ENCODE data around the gene HYPK. TPM values are rescaled to one million over a fixed set of nuclear protein-coding genes. Genes with fewer than 3 reads are reported as not detected.
"Not testable (repeated sequence)": the region's sequence is repeated elsewhere in the genome, so short reads cannot be mapped to it uniquely, and the experiment has no call there.

HYPK gene
- total RNA-seq, 1 donor from 2014 or later = 33.8 TPM

DNA sequence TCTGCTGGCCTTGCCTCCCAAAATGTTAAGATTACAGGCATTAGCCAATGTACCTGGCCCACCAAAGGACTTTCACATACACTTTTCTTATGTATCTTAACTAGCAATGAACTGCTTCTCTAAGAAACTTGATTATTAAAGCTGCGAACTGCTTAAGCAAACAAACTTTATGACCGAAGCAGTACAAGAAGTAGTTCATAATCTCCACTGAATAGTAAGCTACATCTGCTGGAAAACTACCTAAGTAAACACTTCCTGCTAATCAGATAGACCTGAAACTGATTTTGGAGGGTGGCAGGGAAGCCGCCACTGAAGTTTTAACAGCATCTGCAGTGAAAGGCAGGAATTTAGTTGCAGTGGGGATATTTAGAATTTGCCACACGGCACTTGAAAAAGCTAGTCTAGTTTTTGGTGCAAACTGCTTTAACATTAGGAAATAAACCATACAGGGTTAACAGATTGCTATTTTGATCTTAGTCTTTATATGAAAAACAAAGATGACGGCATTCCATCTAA lies 8.1 kb downstream of the HYPK start:
- H3K4me1 Mint-ChIP-seq = peaks cover 11% of the 10 kb centered on the region
- no peak for DNase-seq
- peaks cover 73% of the 10 kb centered on the region for H3K36me3 Mint-ChIP-seq (ENCODE audit: low read depth)
- no peaks in the 10 kb centered on the region for H3K9me3 Mint-ChIP-seq
- no peak overlapping the region for H3K4me3 Mint-ChIP-seq
- no peaks in the 10 kb centered on the region for H3K27me3 Mint-ChIP-seq
- no peak overlapping the region for H3K27ac Mint-ChIP-seq
- intact Hi-C loops (cut with micrococcal nuclease) = loop anchor here (10.0 kb wide), 1 partner anchor 624 kb away; the partner anchor contains the start of gene CCNDBP1

DNA sequence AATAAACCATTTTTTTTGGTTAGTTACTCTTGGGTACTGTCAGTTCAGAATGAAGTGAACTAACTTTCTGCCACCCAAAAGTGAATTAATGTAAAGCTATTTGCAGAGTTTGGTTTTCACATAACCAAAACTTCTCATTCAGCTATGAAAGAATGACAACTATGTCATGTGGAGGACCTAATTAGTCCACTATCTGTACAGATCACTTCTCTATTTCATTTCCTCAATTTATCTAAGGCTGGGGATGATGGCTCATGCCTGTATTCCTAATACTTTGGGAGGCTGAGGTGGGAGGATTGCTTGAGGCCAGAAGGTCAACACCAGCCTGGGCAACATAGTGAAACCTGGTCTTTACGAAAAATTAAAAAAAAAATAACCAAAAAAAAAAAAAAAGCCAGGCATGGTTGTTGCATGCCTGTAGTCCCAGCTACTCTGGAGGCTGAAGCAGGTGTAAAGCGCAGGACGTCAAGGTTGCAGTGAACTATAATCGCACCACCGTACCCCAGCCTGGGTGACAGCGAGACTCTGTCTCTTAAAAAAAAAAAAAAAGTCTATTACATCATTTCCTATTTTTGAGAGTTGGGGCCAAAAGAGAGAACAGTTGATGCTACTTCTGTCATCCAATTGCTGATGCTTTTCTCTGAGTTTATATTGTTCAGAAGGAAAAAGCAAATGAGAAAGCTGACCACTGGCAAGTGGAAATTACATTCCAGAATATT lies 8.7 kb downstream of the HYPK start:
- Mint-ChIP-seq H3K27ac (no peak overlapping the region), H3K9me3 (no peaks in the 10 kb centered on the region), H3K27me3 (no peaks in the 10 kb centered on the region), H3K36me3 (ENCODE audit: low read depth) (peaks cover 76% of the 10 kb centered on the region), H3K4me1 (peaks cover 11% of the 10 kb centered on the region), H3K4me3 (no peak overlapping the region)
- intact Hi-C loops (cut with micrococcal nuclease) = loop anchor here (10.0 kb wide), 1 partner anchor 624 kb away; the partner anchor contains the start of gene CCNDBP1
- DNase-seq = no peak

DNA sequence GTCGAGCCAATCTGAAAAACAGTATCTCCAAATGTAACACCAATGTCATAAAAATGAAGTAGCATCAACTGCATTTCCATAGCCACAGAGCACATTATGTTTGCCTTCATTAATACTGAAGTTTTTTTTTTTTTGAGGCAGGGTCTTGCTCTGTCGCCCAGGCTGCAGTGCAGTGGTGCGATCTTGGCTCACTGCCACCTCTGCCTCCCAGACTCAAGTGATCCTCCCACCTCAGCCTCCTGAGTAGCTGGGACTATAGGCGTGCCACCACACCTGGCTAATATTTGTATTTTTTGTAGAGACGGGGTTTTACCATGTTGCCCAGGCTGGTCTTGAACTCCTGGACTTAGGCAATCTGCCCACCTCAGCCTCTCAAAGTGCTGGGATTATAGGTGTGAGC lies 14.7 kb downstream of the HYPK start:
- H3K9me3 Mint-ChIP-seq; intact Hi-C loops (cut with micrococcal nuclease); H3K27me3 Mint-ChIP-seq; DNase-seq; H3K4me3 Mint-ChIP-seq: not testable (repeated sequence)
- peak overlapping the region; percentile 10 for H3K27ac Mint-ChIP-seq
- peaks cover 12% of the 10 kb centered on the region for H3K4me1 Mint-ChIP-seq
- peaks cover 55% of the 10 kb centered on the region for H3K36me3 Mint-ChIP-seq (ENCODE audit: low read depth)

DNA sequence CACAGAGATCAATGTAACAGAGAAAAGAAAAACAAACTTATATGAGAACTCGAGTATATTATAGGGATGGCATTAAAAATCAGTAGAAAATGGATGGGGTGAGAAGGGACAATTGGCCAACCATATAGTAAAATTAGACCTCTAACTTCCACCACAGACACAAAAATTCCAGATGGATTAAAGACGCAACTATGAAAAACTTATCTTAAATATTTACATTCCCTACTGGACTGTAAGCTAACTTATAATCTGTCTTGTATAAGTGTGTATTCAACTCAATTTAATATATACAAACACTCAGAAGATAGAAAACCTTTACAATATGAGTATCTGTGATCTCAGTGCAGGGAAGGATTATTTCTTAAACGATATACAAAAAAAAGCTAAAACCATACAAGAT lies 21.1 kb downstream of the HYPK start:
- H3K36me3 Mint-ChIP-seq (ENCODE audit: low read depth) = peaks cover 21% of the 10 kb centered on the region
- DNase-seq = no peak
- H3K27ac Mint-ChIP-seq = peak overlapping the region; percentile 61
- peak overlapping the region; percentile 51 for H3K4me3 Mint-ChIP-seq
- no peaks in the 10 kb centered on the region for H3K27me3 Mint-ChIP-seq
- H3K4me1 Mint-ChIP-seq = peaks cover 29% of the 10 kb centered on the region
- intact Hi-C loops (cut with micrococcal nuclease) = loop anchor here (10.0 kb wide), 2 partner anchors 723 to 903 kb away; no protein-coding TSS in a partner anchor
- H3K9me3 Mint-ChIP-seq = peaks cover 5% of the 10 kb centered on the region

DNA sequence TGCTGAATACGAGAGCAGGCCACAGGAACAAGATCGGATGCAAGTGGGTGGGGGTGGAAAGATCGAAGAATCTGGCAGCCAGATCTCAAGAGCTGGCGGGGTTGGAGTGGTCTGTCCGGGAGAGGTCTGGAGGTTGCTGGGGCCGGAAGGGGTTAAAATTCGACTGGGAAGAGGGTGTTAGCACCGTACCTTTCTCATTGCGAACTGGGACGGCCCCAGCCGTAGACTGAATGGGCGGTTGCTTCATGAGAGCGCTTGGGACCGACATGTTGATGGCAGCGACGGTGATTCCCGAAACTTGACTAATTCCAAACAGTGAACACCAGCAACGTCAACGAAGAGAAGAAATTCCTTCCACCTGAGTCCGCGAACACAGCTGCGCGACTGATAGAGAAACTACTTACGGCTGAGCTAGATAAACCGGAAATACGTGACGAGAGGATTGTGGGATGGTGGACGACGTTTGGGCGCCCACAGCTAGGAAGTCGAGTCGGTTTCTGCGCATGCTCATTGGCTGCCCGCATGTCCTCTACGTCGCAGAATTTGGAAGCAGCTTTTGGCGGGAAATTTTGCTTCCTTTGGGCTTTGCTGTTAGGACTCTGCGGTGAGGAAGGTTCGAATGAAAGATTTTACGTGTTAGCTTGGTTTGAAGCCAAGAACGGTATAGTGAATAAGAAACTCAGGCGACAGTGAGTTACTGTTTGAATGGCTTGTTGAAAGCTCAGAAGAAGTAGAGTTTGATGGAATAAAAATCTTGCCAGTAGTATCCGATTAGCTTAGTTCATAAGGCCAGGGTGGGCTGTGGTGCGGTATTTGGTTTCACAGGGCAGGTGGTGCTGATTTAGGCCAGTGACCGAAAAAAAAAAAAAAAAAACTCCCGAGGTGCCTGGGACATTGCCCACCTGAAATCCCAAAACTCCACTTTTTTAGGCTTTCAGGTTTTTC lies 24.2 kb downstream of the HYPK start, which contains the start of gene MFAP1:
TSS of gene MFAP1 (minus strand) at position 389 of the 945 bp plus-strand sequence. CDS start at position 268, 121 bp downstream.
- H3K36me3 Mint-ChIP-seq (ENCODE audit: low read depth) = peaks cover 33% of the 10 kb centered on the region
- peak; percentile 97 for DNase-seq
- H3K4me1 Mint-ChIP-seq = peaks cover 38% of the 10 kb centered on the region
- no peaks in the 10 kb centered on the region for H3K27me3 Mint-ChIP-seq
- H3K27ac Mint-ChIP-seq = peak within 1 kb of the TSS; percentile 98
- intact Hi-C loops (cut with micrococcal nuclease) = loop anchor here (1.0 to 10.0 kb wide), 4 partner anchors 24 to 900 kb away; partner anchors contain the start of genes HYPK and SERINC4
- peak within 1 kb of the TSS; percentile 92 for H3K4me3 Mint-ChIP-seq
- H3K9me3 Mint-ChIP-seq = peaks cover 5% of the 10 kb centered on the region

DNA sequence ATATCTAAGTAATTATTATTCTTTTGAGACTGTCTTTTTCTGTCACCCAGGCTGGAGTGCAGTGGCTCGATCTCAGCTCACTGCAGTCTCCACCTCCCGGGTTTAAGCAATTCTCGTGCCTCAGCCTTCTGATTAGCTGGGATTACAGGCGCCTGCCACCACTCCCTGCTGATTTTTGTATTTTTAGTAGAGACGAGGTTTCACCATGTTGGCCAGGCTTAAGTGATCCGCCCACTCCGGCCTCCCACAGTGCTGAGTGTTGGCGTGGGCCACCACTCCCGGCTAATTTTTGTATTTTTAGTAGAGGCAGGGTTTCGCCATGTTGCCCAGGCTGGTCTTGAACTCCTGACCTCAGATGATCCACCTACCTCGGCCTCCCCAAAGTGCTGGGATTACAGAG lies 24.9 kb downstream of the HYPK start:
- not testable (repeated sequence) for H3K4me3 Mint-ChIP-seq, H3K9me3 Mint-ChIP-seq, H3K27me3 Mint-ChIP-seq
- H3K4me1 Mint-ChIP-seq = peaks cover 42% of the 10 kb centered on the region
- peaks cover 36% of the 10 kb centered on the region for H3K36me3 Mint-ChIP-seq (ENCODE audit: low read depth)
- intact Hi-C loops (cut with micrococcal nuclease) = loop anchor here (10.0 kb wide), 2 partner anchors 719 to 899 kb away; no protein-coding TSS in a partner anchor
- peak; percentile 65 for DNase-seq
- peak overlapping the region; percentile 29 for H3K27ac Mint-ChIP-seq

DNA sequence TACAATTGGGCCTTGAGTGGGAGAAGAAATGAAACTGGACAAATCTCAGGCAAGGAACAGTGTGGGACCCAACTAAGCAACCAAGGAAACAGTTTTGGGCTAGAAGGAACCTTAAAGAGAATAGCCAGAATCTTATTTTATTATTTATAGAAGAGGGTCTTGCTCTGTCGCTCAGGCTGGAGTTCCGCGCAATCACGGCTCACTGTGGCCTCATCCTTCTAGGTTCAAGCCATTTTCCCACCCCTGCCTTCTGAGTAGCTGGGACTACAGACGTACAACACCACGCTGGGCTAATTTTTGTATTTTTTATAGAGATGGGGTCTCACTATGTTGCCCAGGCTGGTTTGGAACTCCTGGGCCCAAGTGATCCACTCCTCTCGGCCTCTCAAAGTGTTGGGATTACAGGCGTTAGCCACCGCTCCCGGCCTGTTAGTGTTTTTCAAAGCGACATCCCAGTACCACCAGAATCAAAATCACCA lies 25.7 kb downstream of the HYPK start:
- peaks cover 5% of the 10 kb centered on the region for H3K9me3 Mint-ChIP-seq

DNA sequence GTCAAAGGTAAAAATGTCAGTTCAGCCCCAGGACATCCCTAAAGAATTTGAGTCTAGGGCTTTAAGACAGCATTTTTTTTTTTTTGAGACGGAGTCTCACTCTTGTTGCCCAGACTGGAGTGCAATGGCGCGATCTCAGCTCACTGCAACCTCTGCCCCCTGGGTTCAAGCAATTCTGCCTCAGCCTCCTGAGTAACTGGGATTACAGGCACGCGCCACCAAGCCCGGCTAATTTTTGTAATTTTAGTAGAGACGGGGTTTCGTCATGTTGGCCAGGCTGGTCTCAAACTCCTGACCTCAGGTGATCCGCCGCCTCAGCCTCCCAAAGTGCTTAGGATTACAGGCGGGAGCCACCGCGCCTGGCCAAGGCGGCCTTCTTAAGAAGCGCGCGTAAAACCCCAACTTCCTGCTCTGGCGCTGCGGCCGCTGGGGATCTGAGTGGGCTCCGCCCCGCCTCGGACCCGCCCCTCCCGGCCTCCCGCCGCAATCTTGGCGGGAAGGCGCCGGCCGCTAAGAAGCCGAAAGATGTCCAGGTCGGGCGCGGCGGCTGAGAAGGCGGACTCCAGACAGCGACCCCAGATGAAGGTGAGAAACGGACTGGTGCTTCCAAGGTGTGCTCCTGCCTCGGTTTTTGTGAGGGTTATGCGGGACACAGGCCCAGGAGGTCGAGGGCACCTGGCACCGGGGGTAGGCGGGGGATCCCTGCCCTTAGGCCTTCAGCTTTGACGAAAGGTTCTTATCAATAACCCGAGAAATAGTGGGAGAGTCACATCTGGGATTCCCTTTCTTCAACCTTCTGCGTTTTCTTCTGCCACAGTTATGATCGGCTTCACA lies 26.3 kb downstream of the HYPK start, which contains the start of gene WDR76:
TSS of gene WDR76 (plus strand) at position 495 of the 834 bp plus-strand sequence. CDS start at position 526, 31 bp downstream.
- DNase-seq = peak; percentile 95
- H3K9me3 Mint-ChIP-seq = peaks cover 5% of the 10 kb centered on the region
- H3K27me3 Mint-ChIP-seq = no peaks in the 10 kb centered on the region
- H3K27ac Mint-ChIP-seq = peak within 1 kb of the TSS; percentile 92
- intact Hi-C loops (cut with micrococcal nuclease) = loop anchor here (2.0 to 10.0 kb wide), 4 partner anchors 34 to 898 kb away; partner anchors contain the start of gene SERF2
- H3K4me3 Mint-ChIP-seq = peak within 1 kb of the TSS; percentile 90
- peaks cover 37% of the 10 kb centered on the region for H3K36me3 Mint-ChIP-seq (ENCODE audit: low read depth)
- peaks cover 42% of the 10 kb centered on the region for H3K4me1 Mint-ChIP-seq

More for the DNA sequence above, 25.7 kb downstream of the HYPK start:
- peaks cover 44% of the 10 kb centered on the region for H3K4me1 Mint-ChIP-seq
- H3K36me3 Mint-ChIP-seq (ENCODE audit: low read depth) = peaks cover 39% of the 10 kb centered on the region
- DNase-seq = no peak
- intact Hi-C loops (cut with micrococcal nuclease) = loop anchor here (2.0 to 10.0 kb wide), 4 partner anchors 33 to 899 kb away; partner anchors contain the start of gene SERF2
- H3K4me3 Mint-ChIP-seq = peak overlapping the region; percentile 90
- H3K27ac Mint-ChIP-seq = peak overlapping the region; percentile 92
- no peaks in the 10 kb centered on the region for H3K27me3 Mint-ChIP-seq

DNA sequence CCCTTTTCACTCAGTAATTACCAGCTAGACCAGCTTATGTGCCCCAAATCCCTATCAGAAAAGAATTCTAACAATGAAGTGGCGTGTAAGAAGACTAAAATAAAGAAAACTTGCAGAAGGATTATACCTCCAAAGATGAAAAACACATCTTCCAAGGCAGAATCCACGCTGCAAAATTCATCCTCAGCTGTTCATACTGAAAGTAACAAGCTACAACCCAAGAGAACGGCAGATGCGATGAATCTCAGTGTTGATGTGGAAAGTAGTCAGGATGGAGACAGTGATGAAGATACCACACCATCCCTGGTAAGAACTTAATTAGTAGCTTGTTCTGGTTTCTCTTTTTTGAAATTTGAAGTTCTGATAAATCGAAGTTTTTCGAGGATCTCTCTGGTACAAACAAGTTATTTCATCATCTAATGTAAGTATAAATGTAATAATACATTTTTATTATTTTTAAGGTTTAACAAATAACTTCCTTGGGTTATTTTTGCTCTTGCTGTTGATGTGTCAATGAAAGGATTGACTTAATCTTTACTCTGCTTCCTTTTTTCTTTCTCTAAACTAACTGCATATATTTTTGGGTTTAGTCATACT lies 27.8 kb downstream of the HYPK start:
- Mint-ChIP-seq H3K4me3 (peak overlapping the region; percentile 90), H3K4me1 (peaks cover 44% of the 10 kb centered on the region), H3K27ac (peak overlapping the region; percentile 92), H3K27me3 (no peaks in the 10 kb centered on the region), H3K9me3 (peaks cover 5% of the 10 kb centered on the region), H3K36me3 (ENCODE audit: low read depth) (peaks cover 40% of the 10 kb centered on the region)
- DNase-seq = peak; percentile 76
- intact Hi-C loops (cut with micrococcal nuclease) = loop anchor here (10.0 kb wide), 2 partner anchors 717 to 897 kb away; no protein-coding TSS in a partner anchor

DNA sequence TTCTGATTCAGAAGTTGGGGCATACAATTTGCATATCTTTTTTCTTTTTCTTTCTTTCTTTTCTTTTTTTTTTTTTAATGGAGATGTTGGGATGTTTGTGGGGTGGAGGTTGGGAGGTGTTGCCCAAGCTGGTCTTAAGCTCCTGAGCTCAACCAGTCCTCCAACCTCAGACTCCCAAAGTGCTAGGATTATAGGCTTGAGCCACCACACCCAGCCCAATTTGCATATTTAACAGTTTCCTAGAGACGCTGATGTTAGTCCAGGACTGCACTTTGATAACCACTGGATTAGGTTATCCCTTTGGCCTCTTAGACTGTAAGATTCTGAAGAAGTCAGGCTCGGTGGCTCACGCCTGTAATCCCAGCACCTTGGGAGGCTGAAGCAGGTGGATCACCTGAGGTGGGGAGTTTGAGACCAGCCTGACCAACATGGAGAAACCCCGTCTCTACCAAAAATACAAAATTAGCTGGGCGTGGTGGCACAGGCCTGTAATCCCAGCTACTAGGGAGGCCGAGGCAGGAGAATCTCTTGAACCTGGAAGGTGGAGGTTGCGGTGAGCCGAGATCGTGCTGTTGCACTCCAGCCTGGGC lies 29.6 kb downstream of the HYPK start:
- H3K27me3 Mint-ChIP-seq, H3K9me3 Mint-ChIP-seq, DNase-seq: not testable (repeated sequence)
- H3K27ac Mint-ChIP-seq = peak overlapping the region; percentile 75
- peak overlapping the region; percentile 90 for H3K4me3 Mint-ChIP-seq
- peaks cover 44% of the 10 kb centered on the region for H3K36me3 Mint-ChIP-seq (ENCODE audit: low read depth)
- H3K4me1 Mint-ChIP-seq = peaks cover 34% of the 10 kb centered on the region
- intact Hi-C loops (cut with micrococcal nuclease) = loop anchor here (10.0 kb wide), 2 partner anchors 715 to 895 kb away; no protein-coding TSS in a partner anchor

DNA sequence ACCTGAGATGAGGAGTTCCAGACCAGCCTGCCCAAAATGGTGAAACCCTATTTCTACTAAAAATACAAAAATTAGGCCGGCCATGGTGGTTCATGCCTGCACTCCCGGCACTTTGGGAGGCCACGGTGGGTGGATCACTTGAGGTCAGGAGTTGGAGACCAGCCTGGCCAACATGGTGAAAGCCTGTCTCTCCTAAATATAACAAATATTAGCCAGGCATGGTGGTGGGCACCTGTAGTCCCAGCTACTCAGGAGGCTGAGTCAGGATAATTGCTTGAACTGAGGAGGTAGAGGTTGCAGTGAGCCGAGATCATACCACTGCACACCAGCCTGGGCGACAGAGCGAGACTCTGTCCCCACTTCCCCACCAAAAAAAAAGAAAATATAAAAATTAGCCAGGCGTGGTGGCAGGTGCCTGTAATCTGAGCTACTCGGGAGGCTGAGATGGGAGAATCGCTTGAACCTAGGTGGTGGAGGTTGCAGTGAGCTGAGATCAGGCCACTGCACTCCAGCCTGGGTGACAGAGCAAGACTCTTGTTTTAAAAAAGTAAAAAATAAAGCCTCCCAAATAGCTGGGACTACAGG lies 30.4 kb downstream of the HYPK start:
- intact Hi-C loops (cut with micrococcal nuclease); H3K27ac Mint-ChIP-seq; DNase-seq; H3K27me3 Mint-ChIP-seq; H3K9me3 Mint-ChIP-seq: not testable (repeated sequence)
- H3K36me3 Mint-ChIP-seq (ENCODE audit: low read depth) = peaks cover 48% of the 10 kb centered on the region
- H3K4me1 Mint-ChIP-seq = peaks cover 34% of the 10 kb centered on the region
- H3K4me3 Mint-ChIP-seq = peak overlapping the region; percentile 28

Data from activated CD4-positive, alpha-beta T cell treated with anti-CD3 and anti-CD28 coated beads, Interleukin-2, amount 10 ng/mL, durations not matched to agents 24 days and 14 days (primary cell).